ENCODE data around the gene IL5.
"Not testable (repeated sequence)": the region's sequence is repeated elsewhere in the genome, so short reads cannot be mapped to it uniquely, and the experiment has no call there.

DNA sequence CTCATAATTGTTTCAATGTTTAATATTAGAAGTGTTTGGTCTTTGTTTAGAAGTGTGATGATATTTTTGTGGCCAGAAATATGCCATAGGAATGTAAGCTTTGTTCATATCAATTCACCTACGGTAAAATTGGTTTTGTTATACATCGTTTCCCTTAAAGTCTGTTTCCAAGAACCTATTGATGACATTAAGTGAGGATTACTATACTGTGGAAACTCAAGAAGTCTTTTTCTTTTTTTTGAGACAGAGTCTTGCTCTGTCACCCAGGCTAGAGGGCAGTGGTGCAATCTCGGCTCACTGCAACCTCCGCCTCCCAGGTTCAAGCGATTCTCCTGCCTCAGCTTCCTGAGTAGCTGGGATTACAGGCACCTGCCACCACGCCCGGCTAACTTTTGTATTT, 5.5 kb upstream of the IL5 start:
- not testable (repeated sequence) for TF ChIP-seq POLR2AphosphoS5, POLR2A (IDR thresholded peaks at IDR 0.05)
- TF ChIP-seq, protein P1, sequence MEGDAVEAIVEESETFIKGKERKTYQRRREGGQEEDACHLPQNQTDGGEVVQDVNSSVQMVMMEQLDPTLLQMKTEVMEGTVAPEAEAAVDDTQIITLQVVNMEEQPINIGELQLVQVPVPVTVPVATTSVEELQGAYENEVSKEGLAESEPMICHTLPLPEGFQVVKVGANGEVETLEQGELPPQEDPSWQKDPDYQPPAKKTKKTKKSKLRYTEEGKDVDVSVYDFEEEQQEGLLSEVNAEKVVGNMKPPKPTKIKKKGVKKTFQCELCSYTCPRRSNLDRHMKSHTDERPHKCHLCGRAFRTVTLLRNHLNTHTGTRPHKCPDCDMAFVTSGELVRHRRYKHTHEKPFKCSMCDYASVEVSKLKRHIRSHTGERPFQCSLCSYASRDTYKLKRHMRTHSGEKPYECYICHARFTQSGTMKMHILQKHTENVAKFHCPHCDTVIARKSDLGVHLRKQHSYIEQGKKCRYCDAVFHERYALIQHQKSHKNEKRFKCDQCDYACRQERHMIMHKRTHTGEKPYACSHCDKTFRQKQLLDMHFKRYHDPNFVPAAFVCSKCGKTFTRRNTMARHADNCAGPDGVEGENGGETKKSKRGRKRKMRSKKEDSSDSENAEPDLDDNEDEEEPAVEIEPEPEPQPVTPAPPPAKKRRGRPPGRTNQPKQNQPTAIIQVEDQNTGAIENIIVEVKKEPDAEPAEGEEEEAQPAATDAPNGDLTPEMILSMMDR (IDR thresholded peaks at IDR 0.05): not testable (repeated sequence)

All from transverse colon (tissue), 4 donors.